ENCODE measurements around the gene POLQ.

The POLQ gene

DNA sequence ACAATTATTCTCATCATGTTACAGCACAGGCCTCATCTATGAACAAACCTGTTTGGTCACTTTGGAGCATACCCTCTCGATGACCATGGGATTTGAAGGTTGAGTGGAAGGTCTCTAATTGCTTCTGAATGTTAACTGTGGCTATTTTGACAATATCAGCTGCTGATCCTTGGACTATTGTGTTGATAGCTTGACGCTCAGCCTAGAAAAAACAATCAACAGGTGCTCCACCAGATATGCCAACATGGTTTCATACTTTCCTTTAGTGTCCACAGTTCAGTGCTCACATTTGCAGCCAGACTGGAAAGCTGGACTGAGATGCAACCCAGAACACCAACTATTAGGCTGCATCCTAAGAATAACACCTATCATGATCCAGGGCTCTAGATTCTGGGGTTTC is 109.7 kb downstream of the POLQ start:
- no peak overlapping the region for H3K4me3 ChIP-seq (replicated peaks; ENCODE audit: insufficient read depth, low read length)
- no peak overlapping the region for H3K27ac ChIP-seq (replicated peaks)
- TF ChIP-seq, protein P1, sequence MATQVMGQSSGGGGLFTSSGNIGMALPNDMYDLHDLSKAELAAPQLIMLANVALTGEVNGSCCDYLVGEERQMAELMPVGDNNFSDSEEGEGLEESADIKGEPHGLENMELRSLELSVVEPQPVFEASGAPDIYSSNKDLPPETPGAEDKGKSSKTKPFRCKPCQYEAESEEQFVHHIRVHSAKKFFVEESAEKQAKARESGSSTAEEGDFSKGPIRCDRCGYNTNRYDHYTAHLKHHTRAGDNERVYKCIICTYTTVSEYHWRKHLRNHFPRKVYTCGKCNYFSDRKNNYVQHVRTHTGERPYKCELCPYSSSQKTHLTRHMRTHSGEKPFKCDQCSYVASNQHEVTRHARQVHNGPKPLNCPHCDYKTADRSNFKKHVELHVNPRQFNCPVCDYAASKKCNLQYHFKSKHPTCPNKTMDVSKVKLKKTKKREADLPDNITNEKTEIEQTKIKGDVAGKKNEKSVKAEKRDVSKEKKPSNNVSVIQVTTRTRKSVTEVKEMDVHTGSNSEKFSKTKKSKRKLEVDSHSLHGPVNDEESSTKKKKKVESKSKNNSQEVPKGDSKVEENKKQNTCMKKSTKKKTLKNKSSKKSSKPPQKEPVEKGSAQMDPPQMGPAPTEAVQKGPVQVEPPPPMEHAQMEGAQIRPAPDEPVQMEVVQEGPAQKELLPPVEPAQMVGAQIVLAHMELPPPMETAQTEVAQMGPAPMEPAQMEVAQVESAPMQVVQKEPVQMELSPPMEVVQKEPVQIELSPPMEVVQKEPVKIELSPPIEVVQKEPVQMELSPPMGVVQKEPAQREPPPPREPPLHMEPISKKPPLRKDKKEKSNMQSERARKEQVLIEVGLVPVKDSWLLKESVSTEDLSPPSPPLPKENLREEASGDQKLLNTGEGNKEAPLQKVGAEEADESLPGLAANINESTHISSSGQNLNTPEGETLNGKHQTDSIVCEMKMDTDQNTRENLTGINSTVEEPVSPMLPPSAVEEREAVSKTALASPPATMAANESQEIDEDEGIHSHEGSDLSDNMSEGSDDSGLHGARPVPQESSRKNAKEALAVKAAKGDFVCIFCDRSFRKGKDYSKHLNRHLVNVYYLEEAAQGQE (IDR thresholded peaks at IDR 0.05; ENCODE audit: insufficient replicate concordance, low read depth) = no peak
- TF ChIP-seq, protein P2, sequence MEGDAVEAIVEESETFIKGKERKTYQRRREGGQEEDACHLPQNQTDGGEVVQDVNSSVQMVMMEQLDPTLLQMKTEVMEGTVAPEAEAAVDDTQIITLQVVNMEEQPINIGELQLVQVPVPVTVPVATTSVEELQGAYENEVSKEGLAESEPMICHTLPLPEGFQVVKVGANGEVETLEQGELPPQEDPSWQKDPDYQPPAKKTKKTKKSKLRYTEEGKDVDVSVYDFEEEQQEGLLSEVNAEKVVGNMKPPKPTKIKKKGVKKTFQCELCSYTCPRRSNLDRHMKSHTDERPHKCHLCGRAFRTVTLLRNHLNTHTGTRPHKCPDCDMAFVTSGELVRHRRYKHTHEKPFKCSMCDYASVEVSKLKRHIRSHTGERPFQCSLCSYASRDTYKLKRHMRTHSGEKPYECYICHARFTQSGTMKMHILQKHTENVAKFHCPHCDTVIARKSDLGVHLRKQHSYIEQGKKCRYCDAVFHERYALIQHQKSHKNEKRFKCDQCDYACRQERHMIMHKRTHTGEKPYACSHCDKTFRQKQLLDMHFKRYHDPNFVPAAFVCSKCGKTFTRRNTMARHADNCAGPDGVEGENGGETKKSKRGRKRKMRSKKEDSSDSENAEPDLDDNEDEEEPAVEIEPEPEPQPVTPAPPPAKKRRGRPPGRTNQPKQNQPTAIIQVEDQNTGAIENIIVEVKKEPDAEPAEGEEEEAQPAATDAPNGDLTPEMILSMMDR (IDR thresholded peaks at IDR 0.05; ENCODE audit: insufficient read depth, low read length) = no peak
- no peak for TF ChIP-seq SPI1 (IDR thresholded peaks at IDR 0.05; ENCODE audit: borderline replicate concordance, low read depth)
- no peak for TF ChIP-seq GABPA (IDR thresholded peaks at IDR 0.05; ENCODE audit: low read depth)
- TF ChIP-seq POLR2AphosphoS5 (IDR thresholded peaks at IDR 0.05; ENCODE audit: low read depth) = no peak
- no peak for DNase-seq (ENCODE audit: low read depth in 1 of 2, low spot score in 1 of 2)
- no peaks in the 10 kb centered on the region for H3K27me3 ChIP-seq (ENCODE audit: insufficient read depth, poor library complexity, severe bottlenecking)

DNA sequence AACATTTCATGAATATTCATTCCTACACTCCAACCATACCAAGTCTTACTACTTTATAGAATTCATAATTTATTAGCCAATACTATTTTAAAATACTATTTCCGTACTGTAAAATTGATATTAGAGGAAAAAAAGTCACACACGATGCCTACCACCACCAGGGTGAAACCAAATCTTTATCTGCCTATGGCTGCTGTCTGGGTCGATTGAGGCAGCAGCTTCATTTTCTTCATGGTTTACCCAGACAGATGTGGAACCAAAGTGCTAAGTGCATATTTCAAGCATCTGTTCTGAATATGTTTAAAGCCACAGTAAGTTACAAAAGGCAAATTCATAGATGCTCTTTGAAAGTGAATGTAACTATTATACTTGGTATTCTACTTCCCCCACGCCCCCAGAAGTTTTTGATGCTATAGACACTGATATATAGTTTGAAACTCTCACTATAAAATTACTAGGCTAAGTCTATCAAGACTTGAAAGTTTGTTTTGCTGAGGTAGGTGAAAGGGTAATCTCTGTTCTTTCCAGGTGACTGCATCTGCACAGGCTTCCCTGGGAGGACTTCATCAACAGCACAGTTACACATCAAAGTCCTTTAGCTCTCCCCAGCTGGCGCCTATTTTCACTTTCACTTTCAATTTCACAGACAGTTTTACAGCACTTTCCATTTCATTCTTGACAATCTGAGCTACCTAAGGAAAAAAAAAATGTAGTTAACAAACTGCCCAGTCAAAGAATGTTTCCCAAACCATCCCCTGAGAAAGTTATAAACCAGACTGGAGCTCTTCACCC is 113.9 kb downstream of the POLQ start:
- no peaks in the 10 kb centered on the region for H3K27me3 ChIP-seq (ENCODE audit: insufficient read depth, poor library complexity, severe bottlenecking)
- H3K27ac ChIP-seq (replicated peaks) = no peak overlapping the region
- H3K4me3 ChIP-seq (replicated peaks; ENCODE audit: insufficient read depth, low read length) = no peak overlapping the region
- TF ChIP-seq, protein P1 (IDR thresholded peaks at IDR 0.05; ENCODE audit: insufficient replicate concordance, low read depth) = no peak
- no peak for TF ChIP-seq POLR2AphosphoS5 (IDR thresholded peaks at IDR 0.05; ENCODE audit: low read depth)
- no peak for TF ChIP-seq GABPA (IDR thresholded peaks at IDR 0.05; ENCODE audit: low read depth)
- no peak for DNase-seq (ENCODE audit: low read depth in 1 of 2, low spot score in 1 of 2)

- no peaks in the 10 kb centered on the region for H3K27me3 ChIP-seq (ENCODE audit: insufficient read depth, poor library complexity, severe bottlenecking)
- no peak for DNase-seq (ENCODE audit: low read depth in 1 of 2, low spot score in 1 of 2)
- no peak overlapping the region for H3K4me3 ChIP-seq (replicated peaks; ENCODE audit: insufficient read depth, low read length)
- no peak overlapping the region for H3K27ac ChIP-seq (replicated peaks)
- TF ChIP-seq POLR2AphosphoS5 (IDR thresholded peaks at IDR 0.05; ENCODE audit: low read depth) (no peak), SPI1 (IDR thresholded peaks at IDR 0.05; ENCODE audit: borderline replicate concordance, low read depth) (no peak), GABPA (IDR thresholded peaks at IDR 0.05; ENCODE audit: low read depth) (no peak)
- TF ChIP-seq, protein P2 (IDR thresholded peaks at IDR 0.05; ENCODE audit: insufficient read depth, low read length) = no peak
- TF ChIP-seq, protein P1 (IDR thresholded peaks at IDR 0.05; ENCODE audit: insufficient replicate concordance, low read depth) = no peak
Observed at GRCh38 chr3:121430664-121431215, 115.0 kb downstream of the POLQ start.

Measured in HL-60 (cell line).